Heart left ventricle (tissue), 16 donors: ENCODE results near the gene CUX1. TPM values are rescaled to one million over a fixed set of nuclear protein-coding genes. Genes with fewer than 3 reads are reported as not detected.
"Not testable (repeated sequence)": the region's sequence is repeated elsewhere in the genome, so short reads cannot be mapped to it uniquely, and the experiment has no call there.

Experiments used
- ATAC-seq, 4 donors: fragments of 200-7000 bp; cut with Tn5 transposase; one replicate each; pipeline ENCODE4 v1.9.1; 2020 to 2022; ENCODE audit warnings: moderate library complexity in 4 of 4, mild to moderate bottlenecking in 3 of 4, moderate number of reproducible peaks in 1 of 4
- DNase-seq, 5 donors: peaks; one replicate each; pipeline ENCODE4 v3.0.0-alpha.2; 2020
- H3K27ac ChIP-seq, 12 donors: fragments of 200-600 bp; sonication (generic) in 4 of 12; one replicate each; pipeline versions ENCODE4 v1.5.0 to v1.8.0; 2016 to 2022; ENCODE audit warnings: mild to moderate bottlenecking in 2 of 12
- H3K27me3 ChIP-seq, 9 donors: fragments of 200-600 bp; sonication (generic) in 2 of 9; one replicate each; pipeline versions ENCODE4 v1.5.1 to v1.8.0; 2016 to 2022; ENCODE audit warnings: mild to moderate bottlenecking in 3 of 9
- H3K36me3 ChIP-seq, 9 donors: fragments of 200-600 bp; sonication (generic) in 2 of 9; one replicate each; pipeline versions ENCODE4 v1.5.0 to v1.8.0; 2018 to 2022; ENCODE audit warnings: mild to moderate bottlenecking in 2 of 9
- H3K4me1 ChIP-seq, 12 donors: fragments of 200-600 bp; sonication (generic) in 4 of 12; one replicate each; pipeline versions ENCODE4 v1.5.0 to v1.8.0; 2016 to 2022; ENCODE audit warnings: mild to moderate bottlenecking in 3 of 12
- H3K4me3 ChIP-seq, 12 donors: fragments of 200-600 bp; sonication (generic) in 4 of 12; one replicate each; pipeline versions ENCODE4 v1.5.0 to v1.8.0; 2017 to 2022; ENCODE audit warnings: mild to moderate bottlenecking in 9 of 12, moderate library complexity in 4 of 12
- H3K9me3 ChIP-seq, 12 donors: fragments of 200-600 bp; sonication (generic) in 4 of 12; one replicate each; pipeline versions ENCODE4 v1.5.0 to v1.8.0; 2016 to 2022; ENCODE audit warnings: mild to moderate bottlenecking in 1 of 12
- CTCF ChIP-seq, 12 donors: fragments of 200-600 bp; sonication (generic) in 4 of 12; IDR thresholded peaks; one replicate each; pipeline versions ENCODE4 v1.5.0 to v1.8.0; 2018 to 2022; ENCODE audit warnings: antibody characterized with exemption in 12 of 12, mild to moderate bottlenecking in 5 of 12
- POLR2A ChIP-seq, 2 donors: fragments of 450-650 bp; IDR thresholded peaks; one replicate each; pipeline ENCODE4 v1.6.1; 2017; ENCODE audit warnings: antibody characterized with exemption in 2 of 2, mild to moderate bottlenecking in 2 of 2, moderate library complexity in 2 of 2
- WGBS, 4 donors: extraction: QIAGEN DNeasy Blood & Tissue Kit in 2 of 4; methylation state at CpG; one replicate each; pipeline versions ENCODE4 v1.1.5 to v1.1.7; 2013 to 2018; 5-methylcytosine and 5-hydroxymethylcytosine counted together
- intact Hi-C, 10 donors: fragments of 100-400 bp; cut with DNase I; formaldehyde crosslinking; loops; one replicate each; pipeline versions ENCODE4 v1.11.1 to v1.14.2; 2022
- polyA plus RNA-seq, 2 donors: library from polyadenylated mRNA; stranded (reverse); fragments of 200-250 nt; gene quantifications; one replicate each; pipeline ENCODE4 v1.2.3, GENCODE V29; 2013
- total RNA-seq, 9 donors: library from RNA; depleted of rRNA in 2 of 9; stranded (reverse); fragments of >200 nt in 2 of 9; fragmentation: NEBNext Ultra II Directional in 3 of 9; extraction: Animal tissue kit (Norgen Biotek cat#: 25700) in 3 of 9; gene quantifications; one replicate each; pipeline versions ENCODE4 v1.1.0 to v1.2.4, GENCODE V29; 2016 to 2023
- donor health status: ischemic (EF 13 %, LVEDD 7.1; RV severe dilation, severe dysfunction).
- donor health status: healthy with polysubstance abuse.
- donor health status: DM: no; HTN: yes; CAD: no.
- donor health status: DM: no; HTN: no; CAD: no.
- donor health status: ischemic (EF 25% LVEDD 6.9; RV normal size, moderate dysfunction).
- donor health status: ischemic (EF 25% LVEDD 5.7; RV mildly dilated, moderate dysfunction).
- donor health status: healthy.
- donor health status: DM: yes; HTN: yes; CAD: no.
- donor health status: ischemic (EF 35%, LVEDD 5.7; RV mildly dilated, moderate dysfunction).
- donor health status: nonischemic (EF 11% LVEDD 7.7; RV severe dilation, severe dysfunction).
- donor health status: DM: yes; HTN: yes; CAD: no.
- donor health status: PGD.
- donor health status: ischemic (EF 29% LVEDD 5.4; RV normal size, mild dysfunction).
- donor health status: nonischemic (EF 23%, LVEDD 6.1; RV moderate dilation, normal function).

The CUX1 gene
- total and polyA plus RNA-seq, 11 donors: 51.9 to 173 (median 122) TPM

- TF ChIP-seq CTCF (IDR thresholded peaks at IDR 0.05): no peak
- TF ChIP-seq POLR2A (IDR thresholded peaks at IDR 0.05): no peak
- Histone ChIP-seq H3K36me3 (peaks cover 0 to 7% (median 0%) of the 10 kb centered on the region in 9 donors), H3K27me3 (no peaks in the 10 kb centered on the region), H3K4me1 (peaks cover 0 to 27% (median 10%) of the 10 kb centered on the region in 12 donors), H3K27ac (no peak overlapping the region), H3K9me3 (no peaks in the 10 kb centered on the region), H3K4me3 (no peak overlapping the region)
- intact Hi-C loops: loop anchor here in 1 of 10 donors (10.0 kb wide), 1 partner anchor 67 kb away; no protein-coding TSS in a partner anchor
- DNase-seq (peak in 1 of 5 donors; percentile 21), ATAC-seq (no peak)
- 91 to 96% (median 94%) methylated on average over 24 of the region's 24 CpGs for WGBS, 4 donors
These were observed 204.6 kb downstream of the CUX1 start for GRCh38 chr7:102021841-102022618.

- DNase-seq (peak in 4 of 5 donors; percentile 23 to 67 (median 38)), ATAC-seq (peak in 3 of 4 donors; percentile 40 to 44 (median 41))
- WGBS, 4 donors: 65 to 73% (median 70%) methylated on average over 10 of the region's 10 CpGs
- H3K4me1 ChIP-seq: peaks cover 0 to 20% (median 10%) of the 10 kb centered on the region in 12 donors
- H3K36me3 ChIP-seq: peaks cover 0 to 11% (median 7%) of the 10 kb centered on the region in 9 donors
- intact Hi-C loops: loop anchor here in 1 of 10 donors (10.0 kb wide), 1 partner anchor 69 kb away; no protein-coding TSS in a partner anchor
- peak overlapping the region; percentile 13 to 93 (median 68) for H3K27ac ChIP-seq
- no peak overlapping the region for H3K4me3 ChIP-seq
- TF ChIP-seq POLR2A (IDR thresholded peaks at IDR 0.05): no peak
- TF ChIP-seq CTCF (IDR thresholded peaks at IDR 0.05): no peak
- H3K9me3 ChIP-seq: no peaks in the 10 kb centered on the region
- H3K27me3 ChIP-seq: no peaks in the 10 kb centered on the region
These were observed 206.8 kb downstream of the CUX1 start for GRCh38 chr7:102024005-102024768.

GRCh38 chr7:102024769-102025391 lies 207.5 kb downstream of the CUX1 start:
- no peaks in the 10 kb centered on the region for H3K9me3 ChIP-seq
- H3K27ac ChIP-seq: peak overlapping the region; percentile 13 to 93 (median 68)
- ATAC-seq (peak; percentile 69 to 85 (median 76)), DNase-seq (peak; percentile 32 to 54 (median 38))
- WGBS, 4 donors: 45 to 67% (median 57%) methylated on average over 13 to 15 of the region's 15 CpGs
- peaks cover 0 to 16% (median 10%) of the 10 kb centered on the region in 9 donors for H3K36me3 ChIP-seq
- intact Hi-C loops: loop anchor here in 1 of 10 donors (10.0 kb wide), 1 partner anchor 70 kb away; no protein-coding TSS in a partner anchor
- H3K4me3 ChIP-seq: peak overlapping the region in 1 of 12 donors; percentile 11
- TF ChIP-seq CTCF (IDR thresholded peaks at IDR 0.05): no peak
- no peak for TF ChIP-seq POLR2A (IDR thresholded peaks at IDR 0.05)
- no peaks in the 10 kb centered on the region for H3K27me3 ChIP-seq
- H3K4me1 ChIP-seq: peaks cover 0 to 20% (median 9%) of the 10 kb centered on the region in 12 donors

- Histone ChIP-seq H3K27ac (peak overlapping the region in 8 of 12 donors; percentile 61 to 93 (median 74)), H3K4me1 (peaks cover 0 to 20% (median 9%) of the 10 kb centered on the region in 12 donors), H3K36me3 (peaks cover 0 to 19% (median 10%) of the 10 kb centered on the region in 9 donors)
- WGBS, 4 donors: 72 to 88% (median 86%) methylated on average over 4 of the region's 4 CpGs
- not testable (repeated sequence) for H3K9me3 ChIP-seq, H3K4me3 ChIP-seq, ATAC-seq, H3K27me3 ChIP-seq, DNase-seq
- intact Hi-C loops: loop anchor here in 1 of 10 donors (10.0 kb wide), 1 partner anchor 71 kb away; no protein-coding TSS in a partner anchor
These were observed 208.4 kb downstream of the CUX1 start for GRCh38 chr7:102025777-102026176.
